ENCODE data around the gene DDA1.

The DDA1 gene

DNA sequence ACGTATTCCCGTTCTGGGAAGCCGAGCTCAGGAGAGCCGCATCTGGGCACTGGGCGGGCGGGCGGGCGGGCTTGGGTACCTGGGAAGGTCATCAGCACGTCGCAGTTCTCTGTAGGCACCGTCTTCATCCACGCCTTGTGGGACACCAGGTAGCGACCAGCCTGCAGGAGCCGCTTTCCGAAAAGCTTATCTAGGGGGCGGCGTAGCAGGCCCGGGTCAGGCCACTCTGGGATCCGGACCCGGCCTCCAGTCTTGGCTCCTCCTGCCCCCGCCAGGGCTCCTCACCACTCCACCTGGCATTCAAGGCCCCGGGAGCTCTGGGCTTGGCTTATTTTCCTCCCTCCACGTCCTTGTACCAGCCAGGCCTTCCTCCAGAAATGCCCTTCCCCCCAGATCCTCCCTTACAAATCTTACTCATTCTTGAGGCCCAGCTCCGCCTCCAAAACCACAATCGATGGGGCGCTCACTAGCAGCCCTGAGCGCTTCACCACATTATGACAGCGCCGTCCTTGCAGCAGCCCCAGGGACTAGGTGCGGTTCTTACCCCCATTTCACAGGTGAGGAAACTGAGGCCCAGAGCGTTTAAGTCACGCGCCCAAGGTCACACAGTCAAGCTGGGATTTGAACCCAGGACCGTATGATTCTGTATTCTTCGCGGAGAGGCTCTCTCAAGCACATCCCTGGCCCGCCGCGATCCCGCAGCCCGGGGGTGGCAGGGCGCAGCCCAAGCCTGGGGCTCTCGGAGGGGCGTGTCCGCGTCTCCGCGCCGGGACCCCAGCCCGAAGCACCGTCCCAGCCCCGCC, 24.4 kb downstream of the DDA1 start:
- in situ Hi-C loops (cut with HindIII; ENCODE audit: low sequenced_read_pairs): no loop called here
- TF ChIP-seq, protein P1, sequence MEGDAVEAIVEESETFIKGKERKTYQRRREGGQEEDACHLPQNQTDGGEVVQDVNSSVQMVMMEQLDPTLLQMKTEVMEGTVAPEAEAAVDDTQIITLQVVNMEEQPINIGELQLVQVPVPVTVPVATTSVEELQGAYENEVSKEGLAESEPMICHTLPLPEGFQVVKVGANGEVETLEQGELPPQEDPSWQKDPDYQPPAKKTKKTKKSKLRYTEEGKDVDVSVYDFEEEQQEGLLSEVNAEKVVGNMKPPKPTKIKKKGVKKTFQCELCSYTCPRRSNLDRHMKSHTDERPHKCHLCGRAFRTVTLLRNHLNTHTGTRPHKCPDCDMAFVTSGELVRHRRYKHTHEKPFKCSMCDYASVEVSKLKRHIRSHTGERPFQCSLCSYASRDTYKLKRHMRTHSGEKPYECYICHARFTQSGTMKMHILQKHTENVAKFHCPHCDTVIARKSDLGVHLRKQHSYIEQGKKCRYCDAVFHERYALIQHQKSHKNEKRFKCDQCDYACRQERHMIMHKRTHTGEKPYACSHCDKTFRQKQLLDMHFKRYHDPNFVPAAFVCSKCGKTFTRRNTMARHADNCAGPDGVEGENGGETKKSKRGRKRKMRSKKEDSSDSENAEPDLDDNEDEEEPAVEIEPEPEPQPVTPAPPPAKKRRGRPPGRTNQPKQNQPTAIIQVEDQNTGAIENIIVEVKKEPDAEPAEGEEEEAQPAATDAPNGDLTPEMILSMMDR (IDR thresholded peaks at IDR 0.05; ENCODE audit: low read depth, low read length, missing control alignments): no peak
- peak; percentile 63 for DNase-seq (ENCODE audit: low read depth)
- H3K4me3 ChIP-seq (ENCODE audit: low read depth, low read length): peak overlapping the region; percentile 77

DNA sequence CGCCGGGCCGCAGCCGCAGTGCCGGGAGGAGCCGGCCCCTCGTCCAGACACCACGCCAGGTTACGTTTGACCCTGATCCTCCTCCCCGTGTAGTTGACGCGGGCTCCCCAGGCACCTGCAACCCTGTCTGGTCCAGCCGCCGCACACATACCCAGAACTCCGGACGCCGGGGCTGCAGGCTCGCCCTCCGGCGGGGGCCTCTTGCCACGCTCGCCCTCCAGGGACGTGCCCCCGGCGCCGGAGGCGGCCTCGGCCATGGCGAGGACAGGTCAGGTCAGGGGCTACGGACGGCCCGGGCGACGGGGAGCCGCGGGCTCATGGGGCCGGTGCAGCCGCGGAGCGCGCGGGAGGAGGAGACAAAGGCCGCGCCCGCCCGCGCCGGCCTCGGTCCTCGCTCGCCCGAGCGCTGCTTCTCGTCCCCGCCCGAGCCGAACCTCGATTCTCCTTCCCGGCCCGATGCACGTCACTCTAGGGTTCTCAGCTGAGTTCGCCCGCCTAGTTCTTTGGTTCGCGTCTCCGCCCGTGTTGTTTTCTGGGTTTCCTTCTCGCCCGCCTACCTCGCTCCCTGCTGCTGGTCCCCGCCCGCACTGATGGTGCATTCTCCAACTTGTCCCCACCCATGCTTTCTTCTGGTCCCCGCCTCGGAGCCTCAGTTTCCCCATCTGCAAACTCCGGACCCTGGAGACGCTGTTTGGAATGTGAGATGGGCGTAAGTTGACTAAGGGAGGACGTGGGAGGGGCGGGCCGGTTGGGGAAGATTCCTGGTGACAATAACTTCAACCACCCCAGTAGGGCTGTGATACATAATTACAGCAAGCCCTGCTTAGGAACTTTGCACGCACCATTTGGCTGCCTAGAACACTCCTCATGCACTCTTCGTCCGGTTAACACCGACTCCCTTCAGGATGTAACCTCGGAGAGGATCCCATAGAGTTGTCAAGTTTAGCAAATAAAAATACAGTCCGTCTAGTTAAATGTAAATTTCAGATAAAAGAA, 25.3 kb downstream of the DDA1 start, which contains the start of gene ANO8:
ANO8 (minus strand) TSS at position 442 of the 996 bp plus-strand sequence; CDS start at position 257, 185 bp downstream.
- peak; percentile 96 for DNase-seq (ENCODE audit: low read depth)
- peak within 1 kb of the TSS; percentile 77 for H3K4me3 ChIP-seq (ENCODE audit: low read depth, low read length)
- in situ Hi-C loops (cut with HindIII; ENCODE audit: low sequenced_read_pairs): no loop called here
- TF ChIP-seq, protein P1 (IDR thresholded peaks at IDR 0.05; ENCODE audit: low read depth, low read length, missing control alignments): no peak

DNA sequence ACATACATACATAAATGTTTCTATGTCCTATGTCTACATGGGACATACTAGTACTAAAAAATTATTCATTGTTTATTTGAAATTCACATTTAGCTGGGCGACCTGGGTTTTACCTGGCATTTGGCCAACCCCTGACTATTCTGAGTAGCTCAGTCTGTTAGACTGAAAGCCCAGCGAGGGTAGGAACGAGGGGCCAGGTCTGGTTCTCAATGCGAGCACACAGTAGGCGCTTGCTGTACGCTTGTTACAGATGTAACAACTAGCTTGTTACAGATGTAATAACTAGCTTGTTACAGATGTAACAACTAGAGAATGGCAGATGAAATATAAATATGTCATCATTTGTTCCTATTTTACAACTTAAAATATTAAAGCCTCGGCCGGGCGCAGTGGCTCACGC, 26.2 kb downstream of the DDA1 start:
- no peak for DNase-seq (ENCODE audit: low read depth)
- TF ChIP-seq, protein P1 (IDR thresholded peaks at IDR 0.05; ENCODE audit: low read depth, low read length, missing control alignments): no peak
- no peak overlapping the region for H3K4me3 ChIP-seq (ENCODE audit: low read depth, low read length)
- in situ Hi-C loops (cut with HindIII; ENCODE audit: low sequenced_read_pairs): no loop called here

DNA sequence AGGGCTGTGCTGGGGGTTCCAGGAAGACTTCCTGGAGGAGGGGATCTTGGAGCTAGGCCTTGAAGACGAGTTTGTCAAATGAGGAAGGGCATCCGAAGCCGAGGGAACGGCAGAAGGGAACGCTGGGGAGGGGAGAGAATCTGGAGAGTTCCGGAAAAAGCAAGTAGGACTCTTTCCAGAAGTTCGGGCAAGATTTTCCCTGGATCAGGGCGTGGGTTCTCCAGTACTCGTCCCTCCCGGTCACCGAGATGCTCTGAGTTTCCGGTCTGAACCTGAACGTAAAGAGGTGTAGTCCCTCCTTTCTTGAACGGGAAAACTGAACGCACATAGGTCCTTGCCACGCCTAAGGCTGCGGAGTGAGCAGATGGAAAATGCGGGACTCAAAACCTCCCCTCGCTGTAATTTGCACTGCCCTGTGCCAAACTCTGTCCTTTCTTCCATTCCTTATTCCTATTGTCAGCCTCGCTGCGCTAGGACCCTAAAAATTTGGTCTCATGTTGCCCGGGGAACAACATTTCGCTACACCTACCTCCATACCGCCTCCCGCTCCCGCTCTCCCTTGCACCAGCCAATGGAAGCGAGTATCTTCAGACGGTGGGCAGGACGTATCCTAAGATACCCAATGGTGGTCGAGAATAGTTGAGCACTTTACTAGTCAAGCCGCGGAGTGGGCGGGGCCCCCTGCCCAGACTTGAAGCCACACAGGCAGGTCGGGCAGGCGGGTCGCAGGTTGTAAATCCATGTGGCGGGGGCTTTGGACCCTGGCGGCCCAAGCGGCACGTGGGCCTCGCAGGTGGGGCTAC, 27.7 kb downstream of the DDA1 start, which contains the start of gene GTPBP3:
GTPBP3 (plus strand) TSS at position 682 of the 803 bp plus-strand sequence; CDS start at position 741, 59 bp downstream.
- peak; percentile 98 for DNase-seq (ENCODE audit: low read depth)
- H3K4me3 ChIP-seq (ENCODE audit: low read depth, low read length): peak within 1 kb of the TSS; percentile 79
- in situ Hi-C loops (cut with HindIII; ENCODE audit: low sequenced_read_pairs): no loop called here
- TF ChIP-seq, protein P1 (IDR thresholded peaks at IDR 0.05; ENCODE audit: low read depth, low read length, missing control alignments): no peak

DNA sequence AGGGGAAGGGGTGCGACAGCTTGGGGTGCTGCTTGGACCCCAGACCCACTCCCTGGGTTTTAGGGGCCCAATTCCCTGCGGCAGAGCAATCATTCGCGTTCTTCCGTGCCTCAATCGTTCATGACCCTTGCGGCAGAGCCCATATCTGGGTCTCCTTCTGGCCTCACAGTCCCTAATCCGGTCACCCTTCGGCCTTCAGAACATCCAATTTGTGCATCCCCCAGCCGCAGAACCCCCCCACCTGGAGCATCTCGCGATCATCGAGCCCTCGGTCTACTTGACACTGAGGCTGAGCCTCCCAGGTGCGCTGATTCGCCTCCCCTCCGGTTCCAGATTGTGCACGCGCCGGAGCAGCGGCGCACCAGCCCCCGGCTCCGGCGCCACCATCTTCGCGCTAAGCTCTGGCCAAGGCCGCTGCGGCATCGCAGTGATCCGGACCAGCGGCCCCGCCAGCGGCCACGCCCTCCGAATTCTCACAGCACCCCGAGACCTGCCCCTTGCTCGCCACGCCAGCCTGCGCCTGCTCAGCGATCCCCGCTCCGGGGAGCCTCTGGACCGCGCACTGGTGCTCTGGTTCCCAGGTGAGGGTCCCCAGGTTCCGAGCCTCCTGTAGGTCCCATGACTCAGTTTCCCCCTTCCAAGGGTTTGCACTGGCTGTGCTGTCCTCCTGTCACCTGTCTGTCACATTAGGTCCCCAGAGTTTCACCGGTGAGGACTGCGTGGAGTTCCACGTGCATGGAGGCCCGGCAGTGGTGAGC, 28.5 kb downstream of the DDA1 start:
- H3K4me3 ChIP-seq (ENCODE audit: low read depth, low read length): peak overlapping the region; percentile 79
- in situ Hi-C loops (cut with HindIII; ENCODE audit: low sequenced_read_pairs): no loop called here
- TF ChIP-seq, protein P1 (IDR thresholded peaks at IDR 0.05; ENCODE audit: low read depth, low read length, missing control alignments): no peak
- DNase-seq (ENCODE audit: low read depth): no peak
